ENCODE data around the gene ATP2A1. TPM values are rescaled to one million over a fixed set of nuclear protein-coding genes. Genes with fewer than 3 reads are reported as not detected.

Gene ATP2A1
- total and polyA plus RNA-seq, 2 of the 13 experiments (the other 11 are each of a cell fraction or from before 2014, with no cell fraction given): 3.2 to 12.5 TPM

DNA sequence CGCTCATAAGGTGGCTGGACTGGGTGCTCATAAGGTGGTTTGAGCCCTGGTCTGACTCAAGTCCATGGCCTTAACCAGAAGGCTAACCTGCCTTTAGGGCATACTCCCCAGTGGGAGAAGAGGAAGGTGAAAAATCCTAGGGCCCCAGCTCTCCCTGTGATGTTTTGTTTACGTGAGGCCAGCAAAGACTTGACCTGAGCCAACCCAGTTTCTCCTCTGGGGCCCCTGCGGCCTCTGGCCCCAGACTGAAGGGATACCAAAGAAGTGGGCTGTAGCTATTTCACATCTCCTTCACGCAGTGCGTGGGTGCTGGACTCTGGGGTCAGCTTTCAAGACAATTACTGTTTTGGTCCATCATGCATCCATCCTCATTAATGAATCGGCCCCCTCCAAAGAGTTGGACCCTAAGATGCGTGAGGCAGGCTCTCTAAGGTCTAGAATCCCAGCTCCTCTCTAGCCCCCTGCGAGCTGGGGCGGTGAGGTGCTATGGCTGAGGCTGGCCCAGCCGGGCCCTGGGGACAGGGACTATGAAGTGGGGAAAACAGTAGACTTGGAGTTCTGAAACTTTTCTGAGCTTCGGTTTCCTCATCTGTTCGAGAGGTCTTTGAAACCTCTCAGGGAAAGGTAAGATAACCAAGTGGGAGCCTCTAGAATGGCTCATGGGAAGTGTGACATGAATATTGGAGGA lies 13.1 kb upstream of the ATP2A1 start (continued):
- TF ChIP-seq, protein P1, sequence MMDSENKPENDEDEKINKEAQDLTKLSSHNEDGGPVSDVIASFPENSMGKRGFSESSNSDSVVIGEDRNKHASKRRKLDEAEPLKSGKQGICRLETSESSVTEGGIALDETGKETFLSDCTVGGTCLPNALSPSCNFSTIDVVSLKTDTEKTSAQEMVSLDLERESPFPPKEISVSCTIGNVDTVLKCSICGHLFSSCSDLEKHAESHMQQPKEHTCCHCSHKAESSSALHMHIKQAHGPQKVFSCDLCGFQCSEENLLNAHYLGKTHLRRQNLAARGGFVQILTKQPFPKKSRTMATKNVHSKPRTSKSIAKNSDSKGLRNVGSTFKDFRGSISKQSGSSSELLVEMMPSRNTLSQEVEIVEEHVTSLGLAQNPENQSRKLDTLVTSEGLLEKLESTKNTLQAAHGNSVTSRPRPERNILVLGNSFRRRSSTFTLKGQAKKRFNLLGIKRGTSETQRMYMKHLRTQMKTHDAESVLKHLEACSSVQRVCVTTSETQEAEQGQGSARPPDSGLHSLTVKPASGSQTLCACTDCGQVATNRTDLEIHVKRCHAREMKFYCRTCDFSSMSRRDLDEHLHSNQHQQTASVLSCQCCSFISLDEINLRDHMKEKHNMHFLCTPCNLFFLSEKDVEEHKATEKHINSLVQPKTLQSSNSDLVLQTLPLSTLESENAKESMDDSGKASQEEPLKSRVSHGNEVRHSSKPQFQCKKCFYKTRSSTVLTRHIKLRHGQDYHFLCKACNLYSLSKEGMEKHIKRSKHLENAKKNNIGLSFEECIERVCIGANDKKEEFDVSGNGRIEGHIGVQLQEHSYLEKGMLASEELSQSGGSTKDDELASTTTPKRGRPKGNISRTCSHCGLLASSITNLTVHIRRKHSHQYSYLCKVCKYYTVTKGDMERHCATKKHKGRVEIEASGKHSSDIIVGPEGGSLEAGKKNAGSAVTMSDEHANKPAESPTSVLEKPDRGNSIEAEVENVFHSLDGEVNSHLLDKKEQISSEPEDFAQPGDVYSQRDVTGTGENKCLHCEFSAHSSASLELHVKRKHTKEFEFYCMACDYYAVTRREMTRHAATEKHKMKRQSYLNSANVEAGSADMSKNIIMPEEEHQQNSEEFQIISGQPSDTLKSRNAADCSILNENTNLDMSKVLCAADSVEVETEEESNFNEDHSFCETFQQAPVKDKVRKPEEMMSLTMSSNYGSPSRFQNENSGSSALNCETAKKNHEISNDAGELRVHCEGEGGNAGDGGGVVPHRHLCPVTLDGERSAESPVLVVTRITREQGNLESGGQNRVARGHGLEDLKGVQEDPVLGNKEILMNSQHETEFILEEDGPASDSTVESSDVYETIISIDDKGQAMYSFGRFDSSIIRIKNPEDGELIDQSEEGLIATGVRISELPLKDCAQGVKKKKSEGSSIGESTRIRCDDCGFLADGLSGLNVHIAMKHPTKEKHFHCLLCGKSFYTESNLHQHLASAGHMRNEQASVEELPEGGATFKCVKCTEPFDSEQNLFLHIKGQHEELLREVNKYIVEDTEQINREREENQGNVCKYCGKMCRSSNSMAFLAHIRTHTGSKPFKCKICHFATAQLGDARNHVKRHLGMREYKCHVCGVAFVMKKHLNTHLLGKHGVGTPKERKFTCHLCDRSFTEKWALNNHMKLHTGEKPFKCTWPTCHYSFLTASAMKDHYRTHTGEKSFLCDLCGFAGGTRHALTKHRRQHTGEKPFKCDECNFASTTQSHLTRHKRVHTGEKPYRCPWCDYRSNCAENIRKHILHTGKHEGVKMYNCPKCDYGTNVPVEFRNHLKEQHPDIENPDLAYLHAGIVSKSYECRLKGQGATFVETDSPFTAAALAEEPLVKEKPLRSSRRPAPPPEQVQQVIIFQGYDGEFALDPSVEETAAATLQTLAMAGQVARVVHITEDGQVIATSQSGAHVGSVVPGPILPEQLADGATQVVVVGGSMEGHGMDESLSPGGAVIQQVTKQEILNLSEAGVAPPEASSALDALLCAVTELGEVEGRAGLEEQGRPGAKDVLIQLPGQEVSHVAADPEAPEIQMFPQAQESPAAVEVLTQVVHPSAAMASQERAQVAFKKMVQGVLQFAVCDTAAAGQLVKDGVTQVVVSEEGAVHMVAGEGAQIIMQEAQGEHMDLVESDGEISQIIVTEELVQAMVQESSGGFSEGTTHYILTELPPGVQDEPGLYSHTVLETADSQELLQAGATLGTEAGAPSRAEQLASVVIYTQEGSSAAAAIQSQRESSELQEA (CRISPR knock-in tag; IDR thresholded peaks at IDR 0.05; ENCODE audit: not compliant biosample characterization): no peak
- TF ChIP-seq ZNF703 (CRISPR knock-in tag; IDR thresholded peaks at IDR 0.05; ENCODE audit: borderline replicate concordance): no peak
- TF ChIP-seq ZNF879 (CRISPR knock-in tag; IDR thresholded peaks at IDR 0.05): no peak
- TF ChIP-seq MTA3 (CRISPR knock-in tag; IDR thresholded peaks at IDR 0.05): no peak
- no peak for TF ChIP-seq KAT2B (IDR thresholded peaks at IDR 0.05; ENCODE audit: borderline replicate concordance, low read depth, low read length)
- no peak for TF ChIP-seq NR3C1 (CRISPR knock-in tag; IDR thresholded peaks at IDR 0.05)
- no peak for TF ChIP-seq ZBTB38 (CRISPR knock-in tag; IDR thresholded peaks at IDR 0.05)
- TF ChIP-seq NFRKB (IDR thresholded peaks at IDR 0.05): no peak
- TF ChIP-seq, protein P2, sequence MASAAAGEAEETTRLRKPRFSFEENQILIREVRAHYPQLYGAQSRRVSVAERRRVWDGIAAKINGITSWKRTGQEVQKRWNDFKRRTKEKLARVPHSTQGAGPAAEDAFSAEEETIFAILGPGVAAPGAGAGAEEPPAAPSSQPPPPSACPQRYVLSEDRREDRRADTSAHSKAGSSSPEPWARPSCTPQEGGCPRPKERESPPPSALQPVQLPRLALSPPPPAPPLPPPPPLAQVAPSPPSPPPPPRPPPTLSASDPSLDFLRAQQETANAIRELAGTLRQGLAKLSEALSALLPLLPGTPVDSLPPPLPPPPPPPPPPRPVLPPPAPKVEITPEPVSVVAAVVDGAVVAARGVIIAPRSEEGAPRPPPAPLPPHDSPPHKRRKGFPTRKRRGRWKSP (CRISPR knock-in tag; IDR thresholded peaks at IDR 0.05): no peak
- no peak for TF ChIP-seq RFX1 (IDR thresholded peaks at IDR 0.05)
- no peak for TF ChIP-seq ZNF674 (CRISPR knock-in tag; IDR thresholded peaks at IDR 0.05; ENCODE audit: low read depth)
- 0 out of 2 replicates have a peak, but pooled peaks have one; percentile 36 for TF ChIP-seq RXRA (CRISPR knock-in tag; IDR thresholded peaks at IDR 0.05)
- TF ChIP-seq RFXAP (CRISPR knock-in tag; IDR thresholded peaks at IDR 0.05; ENCODE audit: borderline replicate concordance): 0 out of 2 replicates have a peak, but pooled peaks have one; percentile 13
- no peak for TF ChIP-seq ZNF546 (CRISPR knock-in tag; conservative IDR thresholded peaks at IDR 0.05)
- no peak for TF ChIP-seq HOXA3 (CRISPR knock-in tag; IDR thresholded peaks at IDR 0.05)
- TF ChIP-seq ZNF24 (IDR thresholded peaks at IDR 0.05): no peak
- no peak for TF ChIP-seq FOXP1 (IDR thresholded peaks at IDR 0.05)
- 0 out of 2 replicates have a peak, but pooled peaks have one; percentile 28 for TF ChIP-seq FOXP1 (CRISPR knock-in tag; IDR thresholded peaks at IDR 0.05)
- TF ChIP-seq SAP130 (CRISPR knock-in tag; IDR thresholded peaks at IDR 0.05; ENCODE audit: low read depth): no peak; the same call in 1 of the 2 replicates
- TF ChIP-seq KDM5A (IDR thresholded peaks at IDR 0.05; ENCODE audit: borderline replicate concordance, low read length): no peak

Data from HepG2 (cell line).